IMR-90 (cell line): ENCODE measurements around the gene LRP1B.

ENCODE experiments used
- FOS ChIP-seq: fragments of 150-350 bp; IDR thresholded peaks from 2 replicates; pipeline ENCODE4 v1.6.1; 2016; ENCODE audit warnings: low read depth, low read length
- MAZ ChIP-seq: IDR thresholded peaks from 2 replicates; pipeline ENCODE4 v1.6.1; 2012; ENCODE audit warnings: low read depth, mild to moderate bottlenecking, low read length, improper control_type of control experiment, moderate library complexity, borderline replicate concordance
- MXI1 ChIP-seq: IDR thresholded peaks from 2 replicates; pipeline ENCODE4 v1.6.1; 2012; ENCODE audit warnings: low read depth, mild to moderate bottlenecking, low read length, moderate library complexity, borderline replicate concordance
- POLR2A ChIP-seq: IDR thresholded peaks from 2 replicates; pipeline ENCODE4 v1.6.1; 2012; ENCODE audit warnings: mild to moderate bottlenecking, low read depth, low read length
- RAD21 ChIP-seq: IDR thresholded peaks from 2 replicates; pipeline ENCODE4 v1.6.1; 2012; ENCODE audit warnings: low read length, improper control_type of control experiment
- RCOR1 ChIP-seq: IDR thresholded peaks from 2 replicates; pipeline ENCODE4 v1.6.1; 2012; ENCODE audit warnings: mild to moderate bottlenecking, low read length, improper control_type of control experiment; ENCODE audit not compliant: insufficient replicate concordance
- SMC3 ChIP-seq: fragments of 150-350 bp; IDR thresholded peaks from 2 replicates; pipeline ENCODE4 v1.6.1; 2016; ENCODE audit warnings: low read depth, mild to moderate bottlenecking, antibody characterized with exemption, low read length, moderate library complexity
- TF ChIP-seq, protein P1 (sequence below): conservative IDR thresholded peaks from 2 replicates; pipeline ENCODE4 v1.5.1; 2012; ENCODE audit warnings: mild to moderate bottlenecking, low read depth, low read length, improper control_type of control experiment
- TF ChIP-seq, protein P2 (sequence below): fragments of 150-350 bp; IDR thresholded peaks from 2 replicates; pipeline ENCODE4 v1.6.1; 2017; ENCODE audit warnings: mild to moderate bottlenecking, antibody characterized with exemption, low read length, low read depth
- TF ChIP-seq, protein P3 (sequence below): fragments of 150-350 bp; IDR thresholded peaks from 2 replicates; pipeline ENCODE4 v1.6.1; 2016; ENCODE audit warnings: low read depth, mild to moderate bottlenecking, low read length, moderate library complexity, borderline replicate concordance

GRCh38 chr2:141579071-141579470, 551.7 kb downstream of the LRP1B start:
- TF ChIP-seq, protein P1, sequence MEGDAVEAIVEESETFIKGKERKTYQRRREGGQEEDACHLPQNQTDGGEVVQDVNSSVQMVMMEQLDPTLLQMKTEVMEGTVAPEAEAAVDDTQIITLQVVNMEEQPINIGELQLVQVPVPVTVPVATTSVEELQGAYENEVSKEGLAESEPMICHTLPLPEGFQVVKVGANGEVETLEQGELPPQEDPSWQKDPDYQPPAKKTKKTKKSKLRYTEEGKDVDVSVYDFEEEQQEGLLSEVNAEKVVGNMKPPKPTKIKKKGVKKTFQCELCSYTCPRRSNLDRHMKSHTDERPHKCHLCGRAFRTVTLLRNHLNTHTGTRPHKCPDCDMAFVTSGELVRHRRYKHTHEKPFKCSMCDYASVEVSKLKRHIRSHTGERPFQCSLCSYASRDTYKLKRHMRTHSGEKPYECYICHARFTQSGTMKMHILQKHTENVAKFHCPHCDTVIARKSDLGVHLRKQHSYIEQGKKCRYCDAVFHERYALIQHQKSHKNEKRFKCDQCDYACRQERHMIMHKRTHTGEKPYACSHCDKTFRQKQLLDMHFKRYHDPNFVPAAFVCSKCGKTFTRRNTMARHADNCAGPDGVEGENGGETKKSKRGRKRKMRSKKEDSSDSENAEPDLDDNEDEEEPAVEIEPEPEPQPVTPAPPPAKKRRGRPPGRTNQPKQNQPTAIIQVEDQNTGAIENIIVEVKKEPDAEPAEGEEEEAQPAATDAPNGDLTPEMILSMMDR, result no peak
- TF ChIP-seq POLR2A (no peak), MXI1 (no peak), MAZ (no peak), RCOR1 (no peak), RAD21 (no peak), FOS (no peak), SMC3 (no peak)
- TF ChIP-seq, protein P2, sequence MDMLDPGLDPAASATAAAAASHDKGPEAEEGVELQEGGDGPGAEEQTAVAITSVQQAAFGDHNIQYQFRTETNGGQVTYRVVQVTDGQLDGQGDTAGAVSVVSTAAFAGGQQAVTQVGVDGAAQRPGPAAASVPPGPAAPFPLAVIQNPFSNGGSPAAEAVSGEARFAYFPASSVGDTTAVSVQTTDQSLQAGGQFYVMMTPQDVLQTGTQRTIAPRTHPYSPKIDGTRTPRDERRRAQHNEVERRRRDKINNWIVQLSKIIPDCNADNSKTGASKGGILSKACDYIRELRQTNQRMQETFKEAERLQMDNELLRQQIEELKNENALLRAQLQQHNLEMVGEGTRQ, result no peak
- TF ChIP-seq, protein P3, sequence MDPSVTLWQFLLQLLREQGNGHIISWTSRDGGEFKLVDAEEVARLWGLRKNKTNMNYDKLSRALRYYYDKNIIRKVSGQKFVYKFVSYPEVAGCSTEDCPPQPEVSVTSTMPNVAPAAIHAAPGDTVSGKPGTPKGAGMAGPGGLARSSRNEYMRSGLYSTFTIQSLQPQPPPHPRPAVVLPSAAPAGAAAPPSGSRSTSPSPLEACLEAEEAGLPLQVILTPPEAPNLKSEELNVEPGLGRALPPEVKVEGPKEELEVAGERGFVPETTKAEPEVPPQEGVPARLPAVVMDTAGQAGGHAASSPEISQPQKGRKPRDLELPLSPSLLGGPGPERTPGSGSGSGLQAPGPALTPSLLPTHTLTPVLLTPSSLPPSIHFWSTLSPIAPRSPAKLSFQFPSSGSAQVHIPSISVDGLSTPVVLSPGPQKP, result no peak
